Measurements from ENCODE around the gene ALAS1.

ALAS1 gene

GRCh38 chr3:52248816-52249547 lies 51.0 kb downstream of the ALAS1 start:
- Histone ChIP-seq H3K4me3 (ENCODE audit: low read length) (no peak overlapping the region), H3K4me1 (ENCODE audit: control insufficient read depth, insufficient read depth, low read length) (peaks cover 5% of the 10 kb centered on the region), H3K9ac (ENCODE audit: low read length) (no peak overlapping the region), H3K36me3 (ENCODE audit: control insufficient read depth, insufficient read depth, low read length) (peaks cover 3% of the 10 kb centered on the region), H3K27me3 (ENCODE audit: control insufficient read depth, insufficient read depth, low read length) (no peaks in the 10 kb centered on the region), H3K27ac (ENCODE audit: low read depth, low read length) (no peak overlapping the region)

GRCh38 chr3:52249683-52250082 lies 51.7 kb downstream of the ALAS1 start:
- H3K4me1 ChIP-seq (ENCODE audit: control insufficient read depth, insufficient read depth, low read length): peaks cover 5% of the 10 kb centered on the region
- no peak overlapping the region for H3K9ac ChIP-seq (ENCODE audit: low read length)
- no peaks in the 10 kb centered on the region for H3K27me3 ChIP-seq (ENCODE audit: control insufficient read depth, insufficient read depth, low read length)
- peaks cover 3% of the 10 kb centered on the region for H3K36me3 ChIP-seq (ENCODE audit: control insufficient read depth, insufficient read depth, low read length)
- no peak overlapping the region for H3K4me3 ChIP-seq (ENCODE audit: low read length)
- no peak overlapping the region for H3K27ac ChIP-seq (ENCODE audit: low read depth, low read length)

- H3K4me1 ChIP-seq (ENCODE audit: control insufficient read depth, insufficient read depth, low read length): peaks cover under 1% of the 10 kb centered on the region
- H3K36me3 ChIP-seq (ENCODE audit: control insufficient read depth, insufficient read depth, low read length): peaks cover 3% of the 10 kb centered on the region
- H3K4me3 ChIP-seq (ENCODE audit: low read length): no peak overlapping the region
- H3K27me3 ChIP-seq (ENCODE audit: control insufficient read depth, insufficient read depth, low read length): no peaks in the 10 kb centered on the region
- H3K27ac ChIP-seq (ENCODE audit: low read depth, low read length): no peak overlapping the region
- H3K9ac ChIP-seq (ENCODE audit: low read length): no peak overlapping the region
Measured at GRCh38 chr3:52250122-52250521, 52.2 kb downstream of the ALAS1 start.

- Histone ChIP-seq H3K27ac (ENCODE audit: low read depth, low read length) (peak overlapping the region; percentile 38), H3K36me3 (ENCODE audit: control insufficient read depth, insufficient read depth, low read length) (peaks cover 32% of the 10 kb centered on the region), H3K27me3 (ENCODE audit: control insufficient read depth, insufficient read depth, low read length) (no peaks in the 10 kb centered on the region), H3K9ac (ENCODE audit: low read length) (no peak overlapping the region), H3K4me1 (ENCODE audit: control insufficient read depth, insufficient read depth, low read length) (no peaks in the 10 kb centered on the region), H3K4me3 (ENCODE audit: low read length) (no peak overlapping the region)
Measured at GRCh38 chr3:52253314-52254304, 55.6 kb downstream of the ALAS1 start.

- H3K36me3 ChIP-seq (ENCODE audit: control insufficient read depth, insufficient read depth, low read length): peaks cover 36% of the 10 kb centered on the region
- H3K4me1 ChIP-seq (ENCODE audit: control insufficient read depth, insufficient read depth, low read length): no peaks in the 10 kb centered on the region
Measured at GRCh38 chr3:52254608-52255007, 56.6 kb downstream of the ALAS1 start.

GRCh38 chr3:52256159-52256558 lies 58.2 kb downstream of the ALAS1 start:
- Histone ChIP-seq H3K4me3 (ENCODE audit: low read length) (no peak overlapping the region), H3K27me3 (ENCODE audit: control insufficient read depth, insufficient read depth, low read length) (no peaks in the 10 kb centered on the region), H3K27ac (ENCODE audit: low read depth, low read length) (no peak overlapping the region), H3K4me1 (ENCODE audit: control insufficient read depth, insufficient read depth, low read length) (no peaks in the 10 kb centered on the region), H3K36me3 (ENCODE audit: control insufficient read depth, insufficient read depth, low read length) (peaks cover 39% of the 10 kb centered on the region), H3K9ac (ENCODE audit: low read length) (no peak overlapping the region)

More at GRCh38 chr3:52254608-52255007, 56.6 kb downstream of the ALAS1 start:
- H3K27ac ChIP-seq (ENCODE audit: low read depth, low read length): no peak overlapping the region
- no peak overlapping the region for H3K4me3 ChIP-seq (ENCODE audit: low read length)
- no peaks in the 10 kb centered on the region for H3K27me3 ChIP-seq (ENCODE audit: control insufficient read depth, insufficient read depth, low read length)
- H3K9ac ChIP-seq (ENCODE audit: low read length): no peak overlapping the region

GRCh38 chr3:52256622-52257021 lies 58.7 kb downstream of the ALAS1 start:
- Histone ChIP-seq H3K4me3 (ENCODE audit: low read length) (no peak overlapping the region), H3K27ac (ENCODE audit: low read depth, low read length) (no peak overlapping the region), H3K9ac (ENCODE audit: low read length) (no peak overlapping the region), H3K36me3 (ENCODE audit: control insufficient read depth, insufficient read depth, low read length) (peaks cover 39% of the 10 kb centered on the region), H3K27me3 (ENCODE audit: control insufficient read depth, insufficient read depth, low read length) (no peaks in the 10 kb centered on the region), H3K4me1 (ENCODE audit: control insufficient read depth, insufficient read depth, low read length) (no peaks in the 10 kb centered on the region)

GRCh38 chr3:52257911-52258310 lies 60.0 kb downstream of the ALAS1 start:
- Histone ChIP-seq H3K9ac (ENCODE audit: low read length) (no peak overlapping the region), H3K4me1 (ENCODE audit: control insufficient read depth, insufficient read depth, low read length) (no peaks in the 10 kb centered on the region), H3K36me3 (ENCODE audit: control insufficient read depth, insufficient read depth, low read length) (peaks cover 44% of the 10 kb centered on the region), H3K27ac (ENCODE audit: low read depth, low read length) (no peak overlapping the region), H3K4me3 (ENCODE audit: low read length) (no peak overlapping the region), H3K27me3 (ENCODE audit: control insufficient read depth, insufficient read depth, low read length) (no peaks in the 10 kb centered on the region)

GRCh38 chr3:52259035-52259434 lies 61.1 kb downstream of the ALAS1 start:
- H3K36me3 ChIP-seq (ENCODE audit: control insufficient read depth, insufficient read depth, low read length): peaks cover 53% of the 10 kb centered on the region
- H3K27ac ChIP-seq (ENCODE audit: low read depth, low read length): no peak overlapping the region
- H3K27me3 ChIP-seq (ENCODE audit: control insufficient read depth, insufficient read depth, low read length): no peaks in the 10 kb centered on the region
- no peaks in the 10 kb centered on the region for H3K4me1 ChIP-seq (ENCODE audit: control insufficient read depth, insufficient read depth, low read length)
- no peak overlapping the region for H3K4me3 ChIP-seq (ENCODE audit: low read length)
- no peak overlapping the region for H3K9ac ChIP-seq (ENCODE audit: low read length)

- Histone ChIP-seq H3K4me1 (ENCODE audit: control insufficient read depth, insufficient read depth, low read length) (no peaks in the 10 kb centered on the region), H3K9ac (ENCODE audit: low read length) (no peak overlapping the region), H3K4me3 (ENCODE audit: low read length) (no peak overlapping the region), H3K27ac (ENCODE audit: low read depth, low read length) (no peak overlapping the region), H3K27me3 (ENCODE audit: control insufficient read depth, insufficient read depth, low read length) (no peaks in the 10 kb centered on the region), H3K36me3 (ENCODE audit: control insufficient read depth, insufficient read depth, low read length) (peaks cover 53% of the 10 kb centered on the region)
Measured at GRCh38 chr3:52259448-52259847, 61.5 kb downstream of the ALAS1 start.

GRCh38 chr3:52262447-52262846 lies 64.5 kb downstream of the ALAS1 start:
- H3K27me3 ChIP-seq (ENCODE audit: control insufficient read depth, insufficient read depth, low read length): no peaks in the 10 kb centered on the region
- H3K4me1 ChIP-seq (ENCODE audit: control insufficient read depth, insufficient read depth, low read length): no peaks in the 10 kb centered on the region
- no peak overlapping the region for H3K4me3 ChIP-seq (ENCODE audit: low read length)
- peaks cover 44% of the 10 kb centered on the region for H3K36me3 ChIP-seq (ENCODE audit: control insufficient read depth, insufficient read depth, low read length)
- H3K27ac ChIP-seq (ENCODE audit: low read depth, low read length): no peak overlapping the region
- no peak overlapping the region for H3K9ac ChIP-seq (ENCODE audit: low read length)
